OCI-LY3 (cell line): ENCODE measurements around the gene DNAJA2.

Experiments
- CTCF ChIP-seq: fragments of 200-600, 300-600 bp; sonication (generic); IDR thresholded peaks from 2 replicates; pipeline ENCODE4 v1.5.1; 2014; ENCODE audit warnings: antibody characterized with exemption, low read length, low read depth
- EZH2phosphoT487 ChIP-seq: fragments of 200-600 bp; shearing (Covaris generic); IDR thresholded peaks from 2 replicates; pipeline ENCODE4 v1.6.1; 2018; ENCODE audit warnings: antibody characterized with exemption, mixed run types, low read depth

- TF ChIP-seq CTCF (no peak), EZH2phosphoT487 (no peak)
Measured at GRCh38 chr16:46971271-46971670, 2.2 kb downstream of the DNAJA2 start.
